ENCODE results near the gene TECR. TPM values are rescaled to one million over a fixed set of nuclear protein-coding genes. Genes with fewer than 3 reads are reported as not detected.
A peak's percentile ranks its signal among the peaks of the same experiment; 100 is the strongest.
"Not testable (repeated sequence)": the region's sequence is repeated elsewhere in the genome, so short reads cannot be mapped to it uniquely, and the experiment has no call there.

The TECR gene
- total and polyA plus RNA-seq, 8 donors: 41.8 to 129 (median 56.9) TPM

GRCh38 chr19:14576363-14576762 is 47.0 kb downstream of the TECR start:
- TF ChIP-seq, protein P1, sequence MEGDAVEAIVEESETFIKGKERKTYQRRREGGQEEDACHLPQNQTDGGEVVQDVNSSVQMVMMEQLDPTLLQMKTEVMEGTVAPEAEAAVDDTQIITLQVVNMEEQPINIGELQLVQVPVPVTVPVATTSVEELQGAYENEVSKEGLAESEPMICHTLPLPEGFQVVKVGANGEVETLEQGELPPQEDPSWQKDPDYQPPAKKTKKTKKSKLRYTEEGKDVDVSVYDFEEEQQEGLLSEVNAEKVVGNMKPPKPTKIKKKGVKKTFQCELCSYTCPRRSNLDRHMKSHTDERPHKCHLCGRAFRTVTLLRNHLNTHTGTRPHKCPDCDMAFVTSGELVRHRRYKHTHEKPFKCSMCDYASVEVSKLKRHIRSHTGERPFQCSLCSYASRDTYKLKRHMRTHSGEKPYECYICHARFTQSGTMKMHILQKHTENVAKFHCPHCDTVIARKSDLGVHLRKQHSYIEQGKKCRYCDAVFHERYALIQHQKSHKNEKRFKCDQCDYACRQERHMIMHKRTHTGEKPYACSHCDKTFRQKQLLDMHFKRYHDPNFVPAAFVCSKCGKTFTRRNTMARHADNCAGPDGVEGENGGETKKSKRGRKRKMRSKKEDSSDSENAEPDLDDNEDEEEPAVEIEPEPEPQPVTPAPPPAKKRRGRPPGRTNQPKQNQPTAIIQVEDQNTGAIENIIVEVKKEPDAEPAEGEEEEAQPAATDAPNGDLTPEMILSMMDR (IDR thresholded peaks at IDR 0.05): no peak
- no peak for FAIRE-seq
- Histone ChIP-seq H3K36me3 (no peaks in the 10 kb centered on the region), H3K4me3 (no peak overlapping the region), H3K27me3 (no peaks in the 10 kb centered on the region), H3K9me3 (no peaks in the 10 kb centered on the region), H3K27ac (no peak overlapping the region), H3K4me1 (peaks cover 3 to 4% (median 4%) of the 10 kb centered on the region in 3 donors)
- intact Hi-C loops (cut with DNase I): loop anchor here in 1 of 3 donors (10.0 kb wide), 1 partner anchor 318 kb away; no protein-coding TSS in a partner anchor
- ATAC-seq: no peak
- no peak for DNase-seq
- WGBS, 2 donors: 70 to 76% methylated on average over 8 of the region's 8 CpGs

DNA sequence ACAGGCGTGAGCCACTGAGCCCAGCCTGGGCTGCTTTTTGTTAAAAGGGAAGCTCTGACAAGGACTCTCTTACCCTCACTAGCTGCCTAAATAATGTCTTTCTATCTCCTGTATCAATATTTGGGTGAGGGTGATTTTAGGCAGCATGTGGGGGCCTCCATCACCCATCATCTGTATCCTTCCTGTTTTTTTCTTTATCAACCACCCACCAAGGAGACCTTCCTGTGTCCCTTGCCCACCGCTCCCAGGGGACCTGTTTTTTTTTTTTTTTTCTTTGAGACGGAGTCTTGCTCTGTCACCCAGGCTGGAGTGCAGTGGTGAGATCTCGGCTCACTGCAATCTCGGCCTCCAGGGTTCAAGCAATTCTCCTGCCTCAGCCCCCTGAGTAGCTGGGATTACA is 47.9 kb downstream of the TECR start:
- no peaks in the 10 kb centered on the region for H3K9me3 ChIP-seq
- H3K4me1 ChIP-seq: peaks cover under 1 to 2% (median 1%) of the 10 kb centered on the region in 3 donors
- 65 to 80% methylated on average over 5 of the region's 5 CpGs for WGBS, 2 donors
- no peak overlapping the region for H3K4me3 ChIP-seq
- no peaks in the 10 kb centered on the region for H3K27me3 ChIP-seq
- H3K27ac ChIP-seq: no peak overlapping the region
- H3K36me3 ChIP-seq: no peaks in the 10 kb centered on the region
- TF ChIP-seq, protein P1 (IDR thresholded peaks at IDR 0.05): no peak
- intact Hi-C loops (cut with DNase I): loop anchor here in 1 of 3 donors (10.0 kb wide), 1 partner anchor 318 kb away; no protein-coding TSS in a partner anchor
- FAIRE-seq: no peak
- DNase-seq: peak in 1 of 6 donors; percentile 1
- ATAC-seq: no peak

DNA sequence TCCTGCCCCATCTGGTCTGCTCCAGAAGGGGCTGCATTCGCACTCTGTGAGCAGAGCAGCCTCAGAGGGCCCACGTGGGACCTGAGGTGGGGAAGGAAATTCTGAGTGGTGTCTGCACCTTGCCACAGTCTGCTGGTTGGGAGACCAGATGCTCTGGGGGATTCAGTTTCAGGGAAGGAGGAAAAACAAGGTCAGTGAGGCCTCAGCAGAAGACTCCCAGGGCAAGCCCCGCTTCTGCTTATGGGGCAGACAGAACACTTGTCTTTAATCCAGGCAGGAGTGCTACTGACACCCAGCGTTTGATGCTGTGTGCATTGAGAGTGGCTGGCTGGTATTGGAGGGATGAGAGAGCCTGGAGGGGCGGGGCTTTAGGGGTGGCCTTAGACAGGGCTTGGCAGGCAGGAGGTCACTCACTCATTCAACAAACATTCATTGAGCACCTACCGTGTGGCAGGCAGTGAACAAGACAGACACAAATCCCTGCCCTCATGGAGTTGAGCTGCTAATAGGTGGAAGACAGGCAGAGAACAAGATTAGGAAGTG is 48.6 kb downstream of the TECR start:
- WGBS, 2 donors: 51 to 52% methylated on average over 6 of the region's 6 CpGs
- Histone ChIP-seq H3K27me3 (no peaks in the 10 kb centered on the region), H3K4me3 (no peak overlapping the region), H3K4me1 (no peaks in the 10 kb centered on the region), H3K36me3 (no peaks in the 10 kb centered on the region), H3K27ac (no peak overlapping the region), H3K9me3 (no peaks in the 10 kb centered on the region)
- FAIRE-seq: no peak
- no peak for ATAC-seq
- intact Hi-C loops (cut with DNase I): loop anchor here in 1 of 3 donors (10.0 kb wide), 1 partner anchor 317 kb away; no protein-coding TSS in a partner anchor
- DNase-seq: peak in 1 of 6 donors; percentile 16
- TF ChIP-seq, protein P1 (IDR thresholded peaks at IDR 0.05): no peak

DNA sequence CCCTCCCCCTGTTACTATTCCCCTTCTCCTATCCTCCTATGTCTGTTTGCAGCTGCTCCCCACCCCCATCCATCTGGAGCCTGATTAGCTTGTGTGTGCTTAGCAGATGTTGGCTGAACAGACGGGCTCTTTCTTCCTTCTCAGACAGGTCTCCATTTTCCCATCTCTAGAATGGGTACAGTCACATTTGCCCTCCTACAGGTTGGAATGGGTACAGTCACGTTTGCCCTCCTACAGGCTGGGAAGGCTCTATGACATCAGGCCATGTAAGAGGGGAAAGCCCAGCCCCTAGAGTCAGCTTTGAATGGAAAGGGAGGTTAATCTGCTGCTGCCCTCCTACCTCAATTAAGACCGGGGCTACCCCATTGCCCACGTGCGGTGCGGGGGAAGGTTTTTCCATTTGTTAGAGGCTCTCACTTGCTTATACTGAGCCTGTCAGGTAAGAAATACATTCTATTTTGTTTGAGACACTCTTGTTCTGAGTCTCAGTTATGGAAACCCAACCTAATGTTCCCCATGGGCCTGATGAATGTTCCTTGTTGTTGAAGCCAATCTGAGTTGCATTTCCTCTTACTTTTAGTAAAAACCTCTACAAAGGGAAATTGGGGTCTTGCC is 51.3 kb downstream of the TECR start:
- FAIRE-seq (no peak), ATAC-seq (no peak), DNase-seq (no peak)
- no peak overlapping the region for H3K4me3 ChIP-seq
- H3K9me3 ChIP-seq: no peaks in the 10 kb centered on the region
- H3K27me3 ChIP-seq: no peaks in the 10 kb centered on the region
- WGBS, 2 donors: 39 to 55% methylated on average over 6 of the region's 6 CpGs
- no peak overlapping the region for H3K27ac ChIP-seq
- TF ChIP-seq, protein P1 (IDR thresholded peaks at IDR 0.05): no peak
- intact Hi-C loops (cut with DNase I): no loop called here
- no peaks in the 10 kb centered on the region for H3K4me1 ChIP-seq
- no peaks in the 10 kb centered on the region for H3K36me3 ChIP-seq

DNA sequence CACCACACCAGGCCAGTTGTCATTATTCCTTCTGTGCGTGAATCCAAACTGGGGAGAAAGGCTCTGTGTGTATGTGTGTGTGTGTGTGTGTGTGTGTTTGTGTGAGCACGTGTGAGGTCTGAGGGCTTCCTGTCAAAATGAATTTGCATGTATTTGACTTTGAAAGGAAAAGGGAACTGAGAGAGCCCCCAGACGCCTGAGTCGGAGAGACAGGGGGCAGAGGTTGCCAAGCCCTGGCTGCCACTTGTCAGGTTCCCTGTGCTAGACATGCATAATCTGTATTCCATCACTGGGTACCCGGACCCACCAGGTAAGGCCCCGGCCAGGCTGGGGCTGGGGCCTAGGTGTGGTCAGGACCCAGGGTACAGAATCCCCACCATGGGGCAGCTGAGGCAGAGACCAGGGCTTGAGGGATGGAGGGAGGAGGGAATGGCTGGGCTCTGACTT is 53.5 kb downstream of the TECR start, which contains the start of gene CLEC17A:
CLEC17A (plus strand) TSS at position 191 of the 447 bp plus-strand sequence; CDS start at position 268, 77 bp downstream.
- 42 to 50% methylated on average over 6 of the region's 6 CpGs for WGBS, 2 donors
- no peaks in the 10 kb centered on the region for H3K36me3 ChIP-seq
- DNase-seq (no peak), FAIRE-seq (no peak), ATAC-seq (no peak)
- H3K27me3 ChIP-seq: no peaks in the 10 kb centered on the region
- no peaks in the 10 kb centered on the region for H3K9me3 ChIP-seq
- TF ChIP-seq, protein P1 (IDR thresholded peaks at IDR 0.05): no peak
- no peak within 1 kb of the TSS for H3K27ac ChIP-seq
- intact Hi-C loops (cut with DNase I): no loop called here
- H3K4me3 ChIP-seq: no peak within 1 kb of the TSS
- H3K4me1 ChIP-seq: no peaks in the 10 kb centered on the region

DNA sequence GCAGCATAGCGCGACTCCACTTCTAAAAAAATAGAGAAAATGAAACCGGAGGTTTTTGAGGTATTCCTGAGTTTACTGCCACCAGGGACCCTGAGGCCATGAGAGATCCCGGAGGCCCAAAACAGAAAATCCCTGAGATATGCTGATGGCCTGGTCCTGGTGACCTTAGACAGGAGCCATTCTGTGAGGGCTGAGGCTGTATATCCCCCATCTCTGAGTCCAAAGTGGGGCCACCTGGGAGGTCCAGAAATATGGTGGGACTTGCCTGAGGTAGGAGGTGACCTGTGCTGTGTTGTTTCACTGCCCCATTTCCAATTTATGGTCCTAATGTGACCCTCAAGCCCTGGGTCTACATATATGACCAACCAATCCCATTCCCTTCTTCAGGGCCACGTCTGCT is 55.0 kb downstream of the TECR start:
- H3K27me3 ChIP-seq; H3K36me3 ChIP-seq; H3K4me1 ChIP-seq; DNase-seq; H3K4me3 ChIP-seq; ATAC-seq; H3K27ac ChIP-seq; H3K9me3 ChIP-seq; FAIRE-seq; intact Hi-C loops (cut with DNase I): not testable (repeated sequence)
- 67 to 80% methylated on average over 4 of the region's 5 CpGs for WGBS, 2 donors

DNA sequence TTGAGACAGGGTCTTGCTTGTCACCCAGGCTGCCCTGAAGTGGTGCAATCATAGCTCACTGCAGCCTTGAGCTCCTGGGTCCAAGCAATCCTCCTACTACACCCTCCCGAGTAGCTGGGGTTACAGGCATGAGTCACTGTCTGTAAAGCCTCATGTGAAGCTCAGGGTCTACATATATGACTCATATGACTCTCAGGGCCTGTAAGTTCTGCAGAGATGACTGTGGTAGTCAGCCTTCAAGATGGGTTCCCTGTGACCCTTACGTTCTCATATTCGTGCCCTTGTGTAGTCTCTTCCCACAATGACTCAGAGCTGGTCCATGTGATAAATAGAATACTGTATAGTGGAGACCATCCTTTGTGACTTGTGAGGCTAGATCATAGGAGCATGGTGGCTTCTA is 55.8 kb downstream of the TECR start:
- H3K4me3 ChIP-seq; H3K27ac ChIP-seq; H3K4me1 ChIP-seq; H3K36me3 ChIP-seq; DNase-seq; H3K27me3 ChIP-seq; FAIRE-seq; ATAC-seq; intact Hi-C loops (cut with DNase I); H3K9me3 ChIP-seq: not testable (repeated sequence)
- WGBS, 2 donors: 42 to 60% methylated on average over 3 of the region's 3 CpGs

Measured in pancreas (tissue), 10 donors.